Hematopoietic multipotent progenitor cell treated with erythropoietin and hydrocortisone succinate and interleukin-3 and kit ligand, for 15 days (in vitro differentiated cells): ENCODE measurements around the gene TRIP12.

Source experiments
- DNase-seq: peaks from one replicate; pipeline ENCODE4 v3.0.0-alpha.2; 2015; ENCODE audit warnings: low spot score

Gene TRIP12

DNA sequence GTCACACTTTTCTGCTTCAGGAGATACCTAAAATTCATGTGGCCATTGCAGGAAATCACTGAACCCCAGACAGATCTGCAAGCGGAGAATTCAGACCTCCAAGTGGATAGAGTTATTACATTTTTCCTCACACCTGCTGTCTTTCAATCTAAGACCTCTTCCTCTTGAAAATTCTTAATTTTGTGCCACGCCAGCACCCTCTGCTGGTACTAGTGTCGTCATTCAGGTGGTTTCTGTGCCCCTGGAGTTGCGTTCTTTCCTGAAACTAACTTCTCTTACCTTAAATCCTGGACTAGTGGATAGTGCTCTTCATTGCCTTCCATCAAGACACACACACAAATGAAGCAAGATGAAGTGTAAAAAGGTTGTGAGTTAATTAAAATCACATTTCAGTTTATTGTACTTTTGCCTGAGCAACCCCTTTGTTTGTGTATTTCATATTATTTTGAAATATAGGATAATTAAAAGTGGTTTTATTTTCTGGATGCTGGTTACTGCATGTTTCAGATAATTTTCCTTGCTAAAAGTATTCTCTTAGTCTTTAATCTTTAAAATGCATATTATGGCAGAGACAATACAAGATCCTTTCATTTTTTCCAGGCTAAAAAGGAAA lies 205.8 kb downstream of the TRIP12 start:
- no peak for DNase-seq

DNA sequence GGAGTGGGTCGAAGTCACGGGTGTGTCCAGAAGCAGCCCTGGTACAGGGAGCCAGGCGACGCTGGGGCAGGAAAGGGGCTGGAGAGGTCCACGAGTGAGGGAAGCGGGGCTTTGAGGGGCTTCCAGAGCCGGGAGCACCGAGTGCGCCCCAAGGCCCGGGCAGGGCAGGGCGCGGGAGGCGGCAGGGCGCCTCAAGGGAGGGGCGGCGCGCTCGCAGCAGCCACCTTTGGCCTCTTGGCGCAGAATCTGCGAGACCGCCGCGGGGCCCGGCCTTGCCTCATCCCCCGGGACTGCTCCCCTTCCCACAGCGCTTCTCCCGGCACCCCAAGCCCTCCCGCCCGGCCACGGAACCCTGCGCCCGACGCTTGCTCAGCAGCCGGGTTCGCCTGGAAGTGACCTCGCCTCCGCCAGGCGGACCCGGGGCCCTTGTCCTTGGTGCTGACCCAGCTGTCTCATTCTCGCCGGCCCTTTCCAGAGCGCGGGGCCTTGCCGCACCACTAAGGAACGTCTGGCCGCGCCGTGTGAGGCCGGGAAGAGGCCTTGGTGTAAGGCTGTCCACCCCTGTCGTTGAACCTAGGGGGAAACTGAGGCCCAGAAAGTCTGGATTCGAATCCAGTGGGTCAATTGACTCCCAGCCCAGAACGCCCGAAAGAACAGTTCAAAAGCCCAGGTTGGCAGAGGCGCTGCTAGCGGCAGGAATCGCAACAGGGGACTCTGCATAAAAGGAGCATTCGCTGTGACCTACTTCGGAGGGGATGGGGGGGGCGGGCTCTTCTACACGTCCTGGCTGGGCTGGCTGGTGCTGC lies 206.9 kb downstream of the TRIP12 start:
- no peak for DNase-seq

DNA sequence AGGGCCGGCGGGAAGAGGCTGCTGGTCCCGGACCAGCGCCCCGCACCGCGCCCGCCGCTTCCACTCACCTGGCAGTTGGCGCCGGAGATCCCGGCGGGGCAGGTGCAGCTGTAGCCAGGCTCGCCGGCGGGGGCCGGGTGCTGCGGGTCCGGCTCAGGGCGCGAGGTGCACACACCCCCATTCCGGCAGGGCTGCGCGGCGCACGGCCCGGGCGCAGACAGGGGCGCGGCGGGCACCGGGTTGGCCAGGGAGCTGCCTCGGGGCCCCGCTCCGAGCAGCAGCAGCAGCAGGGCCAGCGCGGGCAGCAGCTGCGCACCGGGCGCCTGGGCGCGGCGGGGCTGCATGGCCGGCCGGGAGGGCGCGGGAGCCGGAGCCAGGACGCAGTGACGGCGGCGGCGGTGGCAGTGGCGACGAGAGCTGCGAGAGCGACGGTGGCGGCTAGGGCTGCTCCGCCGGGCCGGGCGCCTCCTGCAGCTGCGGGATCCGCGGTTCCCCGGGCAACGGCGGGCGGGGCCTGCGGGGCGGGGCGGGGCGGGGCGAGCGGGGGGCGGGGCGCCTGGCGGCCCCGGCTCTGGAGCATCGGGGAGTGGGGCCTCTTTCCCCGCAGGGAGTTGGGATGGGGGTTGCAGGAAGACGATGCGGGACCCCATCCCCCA lies 207.6 kb downstream of the TRIP12 start, which contains the start of gene DNER:
Gene DNER (minus strand): TSS at position 476 of the 656 bp plus-strand sequence. CDS start 132 bp downstream, at position 344.
- no peak for DNase-seq
